ENCODE measurements around the gene ACTL6B.

DNA sequence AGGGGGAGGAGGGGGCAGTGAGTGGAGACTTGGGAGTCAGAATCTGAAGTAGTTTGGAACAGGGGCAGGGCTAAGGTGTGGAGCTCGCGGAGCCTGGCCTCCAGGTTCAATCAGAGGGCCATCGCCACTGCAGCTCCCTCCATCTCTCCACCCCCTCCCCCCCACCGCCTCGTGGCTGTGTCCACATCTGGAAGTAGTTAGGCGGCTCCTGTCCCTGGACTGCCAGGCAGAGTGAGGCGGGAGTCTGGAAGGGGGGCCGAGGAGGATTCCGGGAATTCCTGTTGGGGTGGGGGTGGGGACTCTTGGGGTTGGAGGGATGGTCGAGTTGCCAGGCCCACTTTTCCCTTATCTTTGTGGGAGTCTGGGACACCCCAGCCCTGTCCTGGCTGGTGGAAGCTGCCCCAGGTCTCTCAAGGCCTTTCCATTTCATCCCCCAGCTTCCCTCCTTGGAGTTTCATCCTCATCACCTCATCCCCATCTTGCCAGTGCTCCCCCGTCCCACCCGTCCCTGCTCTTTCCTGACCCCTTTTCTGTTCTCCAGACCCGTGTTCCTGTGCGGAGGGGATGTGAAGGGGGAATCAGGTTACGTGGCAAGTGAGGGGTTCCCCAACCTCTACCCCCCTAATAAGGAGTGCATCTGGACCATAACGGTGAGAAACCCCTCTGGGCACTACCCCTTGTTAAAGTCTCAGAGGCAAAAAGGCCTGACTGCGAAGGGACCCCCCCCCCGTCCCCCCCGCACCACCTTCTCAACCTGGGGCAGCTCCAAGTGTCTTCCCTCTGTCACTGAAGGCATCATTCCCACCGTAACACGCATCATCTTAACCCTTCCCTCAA is 53.1 kb downstream of the ACTL6B start:
- TF ChIP-seq, protein P1, sequence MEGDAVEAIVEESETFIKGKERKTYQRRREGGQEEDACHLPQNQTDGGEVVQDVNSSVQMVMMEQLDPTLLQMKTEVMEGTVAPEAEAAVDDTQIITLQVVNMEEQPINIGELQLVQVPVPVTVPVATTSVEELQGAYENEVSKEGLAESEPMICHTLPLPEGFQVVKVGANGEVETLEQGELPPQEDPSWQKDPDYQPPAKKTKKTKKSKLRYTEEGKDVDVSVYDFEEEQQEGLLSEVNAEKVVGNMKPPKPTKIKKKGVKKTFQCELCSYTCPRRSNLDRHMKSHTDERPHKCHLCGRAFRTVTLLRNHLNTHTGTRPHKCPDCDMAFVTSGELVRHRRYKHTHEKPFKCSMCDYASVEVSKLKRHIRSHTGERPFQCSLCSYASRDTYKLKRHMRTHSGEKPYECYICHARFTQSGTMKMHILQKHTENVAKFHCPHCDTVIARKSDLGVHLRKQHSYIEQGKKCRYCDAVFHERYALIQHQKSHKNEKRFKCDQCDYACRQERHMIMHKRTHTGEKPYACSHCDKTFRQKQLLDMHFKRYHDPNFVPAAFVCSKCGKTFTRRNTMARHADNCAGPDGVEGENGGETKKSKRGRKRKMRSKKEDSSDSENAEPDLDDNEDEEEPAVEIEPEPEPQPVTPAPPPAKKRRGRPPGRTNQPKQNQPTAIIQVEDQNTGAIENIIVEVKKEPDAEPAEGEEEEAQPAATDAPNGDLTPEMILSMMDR (IDR thresholded peaks at IDR 0.05; ENCODE audit: low read depth, low read length): no peak
- TF ChIP-seq, protein P2, sequence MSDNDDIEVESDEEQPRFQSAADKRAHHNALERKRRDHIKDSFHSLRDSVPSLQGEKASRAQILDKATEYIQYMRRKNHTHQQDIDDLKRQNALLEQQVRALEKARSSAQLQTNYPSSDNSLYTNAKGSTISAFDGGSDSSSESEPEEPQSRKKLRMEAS (IDR thresholded peaks at IDR 0.05; ENCODE audit: low read depth, low read length): no peak
- no peak for TF ChIP-seq POLR2A (IDR thresholded peaks at IDR 0.05; ENCODE audit: extremely low read depth, insufficient read length)
